GM15510 (cell line): ENCODE data around the gene EVPL.

Experiments used
- POLR2A ChIP-seq: IDR thresholded peaks from 3 replicates; pipeline ENCODE4 v1.6.1; 2011; ENCODE audit warnings: borderline replicate concordance; ENCODE audit not compliant: insufficient read length; ENCODE audit errors: extremely low read depth

Gene EVPL

DNA sequence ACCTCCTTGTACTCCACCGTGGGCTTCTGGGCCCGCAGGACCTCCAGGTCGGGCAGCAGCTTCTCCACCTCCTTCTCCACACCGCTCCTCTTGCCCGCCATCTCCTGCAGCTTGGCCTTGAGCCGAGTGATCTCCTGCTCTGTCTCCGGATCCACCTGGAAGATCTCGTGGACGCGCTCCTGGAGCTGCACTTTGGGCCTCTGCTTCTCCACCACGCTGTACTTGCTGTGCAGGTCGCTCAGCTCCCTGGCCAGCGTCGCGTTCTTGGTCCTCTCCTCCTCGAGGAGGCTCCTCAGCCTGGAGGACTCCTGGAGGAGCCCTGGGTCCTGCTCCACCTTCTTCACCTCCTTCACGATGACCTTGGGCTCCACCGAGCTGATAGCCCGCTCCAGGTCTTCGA is 17.7 kb downstream of the EVPL start:
- no peak for TF ChIP-seq POLR2A

DNA sequence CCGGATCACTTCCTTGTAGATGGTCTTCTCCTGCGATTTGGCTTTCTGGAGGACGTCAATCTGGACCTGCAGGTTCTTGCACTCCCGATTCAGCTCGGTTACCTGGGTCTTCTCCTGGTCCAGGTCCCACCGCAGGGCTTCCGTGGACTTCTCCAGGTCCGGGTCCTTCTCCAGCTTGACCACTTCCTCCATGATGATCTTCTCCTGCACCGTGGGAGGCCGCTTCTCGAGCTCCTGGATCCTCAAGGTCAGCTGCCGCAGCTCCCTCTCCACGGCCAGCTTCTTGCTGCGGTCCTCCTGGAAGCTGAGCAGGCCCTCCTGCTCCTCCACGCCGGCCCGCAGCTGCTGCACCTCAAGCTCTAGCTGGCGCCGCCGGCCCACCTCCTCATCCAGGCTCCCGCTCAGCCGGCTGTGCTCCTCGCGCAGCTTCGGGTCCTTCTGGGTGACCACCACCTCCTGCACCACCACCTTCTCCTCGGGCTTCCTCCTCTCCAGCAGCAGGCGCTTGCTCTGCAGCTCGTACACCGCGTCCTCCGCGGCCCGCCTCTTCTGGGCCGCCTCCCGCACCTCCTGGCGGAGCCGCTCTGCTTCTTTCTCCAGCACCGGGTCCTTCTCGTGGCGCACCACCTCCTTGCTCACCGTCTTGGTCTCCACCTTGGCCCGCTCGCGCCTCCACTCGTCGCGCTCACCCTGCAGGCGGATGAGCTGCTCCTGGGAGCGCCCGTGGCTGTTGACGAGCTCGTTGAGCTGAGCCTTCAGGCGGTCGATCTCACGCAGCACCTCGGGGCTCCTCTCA is 18.3 kb downstream of the EVPL start:
- no peak for TF ChIP-seq POLR2A

DNA sequence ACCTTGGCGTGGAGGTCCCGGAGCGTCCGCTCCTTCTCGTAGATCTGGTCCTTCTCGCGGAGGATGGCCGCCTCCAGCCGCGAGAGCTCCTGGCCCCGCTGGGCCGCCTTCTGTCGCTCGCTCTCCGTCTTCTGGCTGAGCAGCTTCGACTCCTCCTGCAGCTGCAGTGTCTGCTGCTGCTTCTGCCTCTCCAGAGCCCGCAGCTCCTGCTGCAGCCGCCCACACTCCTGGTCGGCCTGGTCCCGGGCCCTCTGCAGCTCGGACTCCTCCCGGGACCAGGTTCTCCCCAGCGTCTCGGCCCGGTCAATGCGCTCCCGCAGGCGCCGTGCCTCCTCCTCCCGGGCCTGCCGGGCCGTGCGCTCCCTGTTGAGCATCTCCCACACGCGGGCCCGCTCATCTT is 18.9 kb downstream of the EVPL start:
- TF ChIP-seq POLR2A = no peak

GRCh38 chr17:76007850-76008165 is 19.3 kb downstream of the EVPL start:
- TF ChIP-seq POLR2A = no peak

- TF ChIP-seq POLR2A = no peak
Observed at GRCh38 chr17:76007131-76007849, 19.8 kb downstream of the EVPL start.

GRCh38 chr17:76005263-76006149 is 21.6 kb downstream of the EVPL start:
- TF ChIP-seq POLR2A = no peak

DNA sequence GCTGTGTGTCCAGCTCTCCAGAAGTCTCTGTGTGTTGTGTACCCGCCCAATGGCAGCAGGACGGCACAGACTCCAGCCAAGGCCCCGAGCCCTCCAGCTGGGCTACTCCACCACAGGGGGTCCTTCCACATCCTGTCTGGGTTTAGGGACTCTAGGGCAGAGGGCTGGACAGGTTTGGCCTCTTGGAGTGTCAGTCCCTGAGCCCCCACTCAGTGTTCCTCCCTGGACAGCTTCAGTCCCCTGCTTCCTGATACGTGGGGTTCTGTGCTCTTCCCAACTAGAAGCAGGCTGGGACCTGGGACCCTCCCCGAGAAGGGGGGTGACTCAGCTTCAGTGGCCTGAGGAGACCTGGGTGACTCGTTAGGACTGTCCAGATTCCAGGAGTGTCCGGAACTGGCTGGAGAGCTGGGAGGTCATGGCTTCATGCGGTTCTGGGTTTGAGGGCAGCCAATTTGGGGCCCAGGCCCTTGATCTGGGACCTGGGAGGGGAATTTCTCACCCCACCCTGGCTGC is 22.3 kb downstream of the EVPL start:
- no peak for TF ChIP-seq POLR2A

- no peak for TF ChIP-seq POLR2A
Observed at GRCh38 chr17:76003915-76004314, 23.2 kb downstream of the EVPL start.

DNA sequence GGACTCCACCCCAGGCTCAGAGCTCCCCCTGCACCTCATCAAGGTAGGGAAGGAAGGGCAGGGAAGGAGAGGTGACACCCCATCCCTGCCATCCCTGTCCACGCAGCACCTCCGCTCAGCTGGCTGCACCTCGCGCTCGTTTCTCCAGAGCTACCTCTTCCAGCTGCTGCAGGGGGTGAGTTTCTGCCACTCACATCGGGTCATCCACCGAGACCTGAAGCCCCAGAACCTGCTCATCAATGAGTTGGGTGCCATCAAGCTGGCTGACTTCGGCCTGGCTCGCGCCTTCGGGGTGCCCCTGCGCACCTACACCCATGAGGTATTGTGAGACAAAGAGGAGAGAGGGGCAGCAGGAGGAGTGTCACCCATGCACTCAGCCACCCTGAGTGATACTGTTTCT is 25.0 kb downstream of the EVPL start:
- TF ChIP-seq POLR2A = no peak

GRCh38 chr17:76000755-76001521 is 26.2 kb downstream of the EVPL start, which contains the start of gene CDK3:
CDK3 (plus strand) TSS chr17:76000855; CDS start chr17:76001426, 571 bp downstream.
- no peak for TF ChIP-seq POLR2A

DNA sequence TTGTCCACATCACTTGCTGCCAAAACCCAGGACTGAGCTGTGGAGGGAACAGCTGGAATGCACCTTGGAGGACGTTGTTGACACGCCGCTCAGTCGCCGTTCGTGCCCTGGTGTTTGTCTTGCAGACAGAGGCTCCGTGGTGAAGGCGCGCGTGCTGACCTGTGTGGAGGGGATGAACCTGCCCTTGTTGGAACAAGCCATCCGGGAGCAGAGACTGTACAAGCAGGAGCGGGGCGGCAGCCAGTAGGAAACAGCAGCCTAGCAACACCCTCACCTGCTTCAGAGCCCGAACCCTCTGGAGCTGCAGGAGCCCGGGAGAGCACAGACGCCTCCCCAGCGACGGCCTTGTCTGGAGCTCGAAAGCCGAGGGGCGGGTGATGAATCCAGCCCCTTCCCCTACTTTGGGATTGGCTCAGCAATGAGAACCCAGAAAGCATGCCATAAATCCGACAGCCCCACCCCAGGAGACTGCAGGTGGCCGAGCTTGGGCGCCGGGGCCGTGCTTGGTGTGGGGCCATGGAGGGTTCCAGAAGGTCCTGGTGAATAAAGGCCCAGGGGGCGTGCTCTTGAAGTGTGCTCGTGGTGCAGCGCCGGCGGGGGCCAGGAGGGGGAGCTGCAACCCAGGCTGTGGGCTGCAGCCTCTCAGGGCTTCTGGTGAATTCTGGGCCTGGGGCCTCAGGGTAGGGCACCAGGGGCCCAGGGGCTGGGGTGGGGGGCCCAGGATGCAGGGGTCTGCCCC is 26.9 kb downstream of the EVPL start:
- no peak for TF ChIP-seq POLR2A

DNA sequence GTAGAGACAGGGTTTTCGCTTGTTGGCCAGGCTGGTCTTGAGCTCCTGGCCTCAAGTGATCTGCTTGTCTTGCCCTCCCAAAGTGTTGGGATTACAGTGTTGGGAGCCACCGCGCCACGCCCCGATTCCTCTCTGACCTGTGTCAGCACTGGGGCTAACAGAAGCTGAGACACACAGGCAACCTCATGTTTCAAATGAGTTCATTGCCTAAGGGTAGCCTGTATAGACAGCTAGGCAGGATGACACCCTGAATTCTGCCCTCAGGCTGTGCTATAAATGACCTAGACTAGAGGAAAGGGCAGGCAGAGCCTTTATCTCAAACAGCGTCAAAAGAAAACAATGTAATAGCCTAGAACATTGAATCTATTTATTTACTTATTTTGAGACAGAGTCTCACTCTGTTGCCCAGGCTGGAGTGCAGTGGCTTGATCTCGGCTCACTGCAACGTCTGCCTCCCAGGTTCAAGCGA is 28.7 kb downstream of the EVPL start:
- no peak for TF ChIP-seq POLR2A
